ENCODE measurements around the gene FBXL19. TPM values are rescaled to one million over a fixed set of nuclear protein-coding genes. Genes with fewer than 3 reads are reported as not detected.
A peak's percentile ranks its signal among the peaks of the same experiment; 100 is the strongest.

Gene FBXL19
- total and polyA plus RNA-seq, 9 of the 15 experiments (the other 6 are each of a cell fraction or from before 2014, with no cell fraction given), result 0.13 to 48.0 (median 13.5) TPM; not detected in 1

DNA sequence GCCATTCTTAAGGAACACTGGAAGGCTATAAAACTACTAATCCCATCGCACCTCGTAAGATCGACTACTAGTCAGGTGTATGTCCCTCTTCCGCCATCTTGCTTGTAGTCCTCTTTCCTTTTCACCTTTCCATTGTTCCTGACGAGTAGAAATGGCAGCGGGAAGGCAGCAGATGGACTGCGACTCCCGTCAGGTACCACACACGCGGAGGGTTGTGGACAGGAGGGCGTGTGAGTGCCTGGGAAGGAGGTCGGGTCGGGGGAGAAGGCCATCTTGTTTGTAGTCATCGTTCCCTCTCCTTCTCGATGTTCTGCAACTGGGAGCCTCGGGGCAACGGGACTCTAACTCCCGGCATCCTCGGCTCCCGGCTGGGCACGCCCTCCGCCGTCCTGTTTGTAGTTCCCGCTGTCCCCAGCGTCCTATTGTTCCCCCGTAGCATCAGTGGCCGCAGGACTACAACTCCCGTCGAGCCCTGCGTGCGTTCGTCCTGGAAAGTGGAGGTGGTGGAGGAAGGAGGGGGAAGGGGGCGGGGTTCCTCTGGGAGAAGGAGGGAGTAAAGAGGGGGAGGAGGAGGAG is 324 bp upstream of the FBXL19 start (continued):
- TF ChIP-seq, protein P1, sequence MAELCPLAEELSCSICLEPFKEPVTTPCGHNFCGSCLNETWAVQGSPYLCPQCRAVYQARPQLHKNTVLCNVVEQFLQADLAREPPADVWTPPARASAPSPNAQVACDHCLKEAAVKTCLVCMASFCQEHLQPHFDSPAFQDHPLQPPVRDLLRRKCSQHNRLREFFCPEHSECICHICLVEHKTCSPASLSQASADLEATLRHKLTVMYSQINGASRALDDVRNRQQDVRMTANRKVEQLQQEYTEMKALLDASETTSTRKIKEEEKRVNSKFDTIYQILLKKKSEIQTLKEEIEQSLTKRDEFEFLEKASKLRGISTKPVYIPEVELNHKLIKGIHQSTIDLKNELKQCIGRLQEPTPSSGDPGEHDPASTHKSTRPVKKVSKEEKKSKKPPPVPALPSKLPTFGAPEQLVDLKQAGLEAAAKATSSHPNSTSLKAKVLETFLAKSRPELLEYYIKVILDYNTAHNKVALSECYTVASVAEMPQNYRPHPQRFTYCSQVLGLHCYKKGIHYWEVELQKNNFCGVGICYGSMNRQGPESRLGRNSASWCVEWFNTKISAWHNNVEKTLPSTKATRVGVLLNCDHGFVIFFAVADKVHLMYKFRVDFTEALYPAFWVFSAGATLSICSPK (IDR thresholded peaks at IDR 0.05; ENCODE audit: borderline replicate concordance), result no peak
- TF ChIP-seq EP400 (IDR thresholded peaks at IDR 0.05) (peak; percentile 80), POLR2A (conservative IDR thresholded peaks at IDR 0.05) (peak; percentile 80), HMGN3 (IDR thresholded peaks at IDR 0.05; ENCODE audit: borderline replicate concordance, extremely low read depth, insufficient read length, low read depth, low read length) (no peak), ZNF79 (CRISPR knock-in tag; IDR thresholded peaks at IDR 0.05; ENCODE audit: low read depth) (0 out of 2 replicates have a peak, but pooled peaks have one; percentile 50), EZH2 (IDR thresholded peaks at IDR 0.05; ENCODE audit: borderline replicate concordance, low read depth, low read length) (no peak), THRB (CRISPR knock-in tag; conservative IDR thresholded peaks at IDR 0.05) (0 out of 2 replicates have a peak, but pooled peaks have one; percentile 35), BCL6 (CRISPR knock-in tag; IDR thresholded peaks at IDR 0.05) (peak; percentile 80; the same call in 1 of the 2 replicates), ZNF212 (CRISPR knock-in tag; IDR thresholded peaks at IDR 0.05) (0 out of 2 replicates have a peak, but pooled peaks have one; percentile 45), KDM4B (IDR thresholded peaks at IDR 0.05; ENCODE audit: borderline replicate concordance in 2 of 2, low read depth in 1 of 2) (peak in 1 of 2 experiments; percentile 97; a peak in 2 of 4 replicates), STAG1 (CRISPR knock-in tag; IDR thresholded peaks at IDR 0.05; ENCODE audit: borderline replicate concordance) (no peak), NR3C1 (CRISPR knock-in tag; IDR thresholded peaks at IDR 0.05) (no peak), BRD4 (IDR thresholded peaks at IDR 0.05) (peak; percentile 36; the same call in 1 of the 2 replicates), ELF4 (CRISPR knock-in tag; IDR thresholded peaks at IDR 0.05) (peak; percentile 87), JUN (IDR thresholded peaks at IDR 0.05; ENCODE audit: borderline replicate concordance, low read depth, low read length) (peak; percentile 45; the same call in 1 of the 2 replicates), JUN (CRISPR knock-in tag; IDR thresholded peaks at IDR 0.05; ENCODE audit: borderline replicate concordance) (0 out of 2 replicates have a peak, but pooled peaks have one; percentile 17)
- TF ChIP-seq, protein P2, sequence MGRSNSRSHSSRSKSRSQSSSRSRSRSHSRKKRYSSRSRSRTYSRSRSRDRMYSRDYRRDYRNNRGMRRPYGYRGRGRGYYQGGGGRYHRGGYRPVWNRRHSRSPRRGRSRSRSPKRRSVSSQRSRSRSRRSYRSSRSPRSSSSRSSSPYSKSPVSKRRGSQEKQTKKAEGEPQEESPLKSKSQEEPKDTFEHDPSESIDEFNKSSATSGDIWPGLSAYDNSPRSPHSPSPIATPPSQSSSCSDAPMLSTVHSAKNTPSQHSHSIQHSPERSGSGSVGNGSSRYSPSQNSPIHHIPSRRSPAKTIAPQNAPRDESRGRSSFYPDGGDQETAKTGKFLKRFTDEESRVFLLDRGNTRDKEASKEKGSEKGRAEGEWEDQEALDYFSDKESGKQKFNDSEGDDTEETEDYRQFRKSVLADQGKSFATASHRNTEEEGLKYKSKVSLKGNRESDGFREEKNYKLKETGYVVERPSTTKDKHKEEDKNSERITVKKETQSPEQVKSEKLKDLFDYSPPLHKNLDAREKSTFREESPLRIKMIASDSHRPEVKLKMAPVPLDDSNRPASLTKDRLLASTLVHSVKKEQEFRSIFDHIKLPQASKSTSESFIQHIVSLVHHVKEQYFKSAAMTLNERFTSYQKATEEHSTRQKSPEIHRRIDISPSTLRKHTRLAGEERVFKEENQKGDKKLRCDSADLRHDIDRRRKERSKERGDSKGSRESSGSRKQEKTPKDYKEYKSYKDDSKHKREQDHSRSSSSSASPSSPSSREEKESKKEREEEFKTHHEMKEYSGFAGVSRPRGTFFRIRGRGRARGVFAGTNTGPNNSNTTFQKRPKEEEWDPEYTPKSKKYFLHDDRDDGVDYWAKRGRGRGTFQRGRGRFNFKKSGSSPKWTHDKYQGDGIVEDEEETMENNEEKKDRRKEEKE (IDR thresholded peaks at IDR 0.05; ENCODE audit: borderline replicate concordance in 1 of 2, control insufficient read depth in 1 of 2, low read depth in 2 of 2, low read length in 1 of 2), result no peak
- TF ChIP-seq, protein P3, sequence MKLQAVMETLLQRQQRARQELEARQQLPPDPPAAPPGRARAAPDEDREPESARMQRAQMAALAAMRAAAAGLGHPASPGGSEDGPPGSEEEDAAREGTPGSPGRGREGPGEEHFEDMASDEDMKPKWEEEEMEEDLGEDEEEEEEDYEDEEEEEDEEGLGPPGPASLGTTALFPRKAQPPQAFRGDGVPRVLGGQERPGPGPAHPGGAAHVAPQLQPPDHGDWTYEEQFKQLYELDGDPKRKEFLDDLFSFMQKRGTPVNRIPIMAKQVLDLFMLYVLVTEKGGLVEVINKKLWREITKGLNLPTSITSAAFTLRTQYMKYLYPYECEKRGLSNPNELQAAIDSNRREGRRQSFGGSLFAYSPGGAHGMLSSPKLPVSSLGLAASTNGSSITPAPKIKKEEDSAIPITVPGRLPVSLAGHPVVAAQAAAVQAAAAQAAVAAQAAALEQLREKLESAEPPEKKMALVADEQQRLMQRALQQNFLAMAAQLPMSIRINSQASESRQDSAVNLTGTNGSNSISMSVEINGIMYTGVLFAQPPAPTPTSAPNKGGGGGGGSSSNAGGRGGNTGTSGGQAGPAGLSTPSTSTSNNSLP (IDR thresholded peaks at IDR 0.05; ENCODE audit: borderline replicate concordance, low read depth, low read length), result no peak
- TF ChIP-seq, protein P4, sequence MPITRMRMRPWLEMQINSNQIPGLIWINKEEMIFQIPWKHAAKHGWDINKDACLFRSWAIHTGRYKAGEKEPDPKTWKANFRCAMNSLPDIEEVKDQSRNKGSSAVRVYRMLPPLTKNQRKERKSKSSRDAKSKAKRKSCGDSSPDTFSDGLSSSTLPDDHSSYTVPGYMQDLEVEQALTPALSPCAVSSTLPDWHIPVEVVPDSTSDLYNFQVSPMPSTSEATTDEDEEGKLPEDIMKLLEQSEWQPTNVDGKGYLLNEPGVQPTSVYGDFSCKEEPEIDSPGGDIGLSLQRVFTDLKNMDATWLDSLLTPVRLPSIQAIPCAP (CRISPR knock-in tag; IDR thresholded peaks at IDR 0.05; ENCODE audit: borderline replicate concordance), result no peak

Measured in K562 (cell line).